Keratinocyte (primary cell): Measurements from ENCODE around the gene SH3BP1.

ENCODE experiments used
- CTCF ChIP-seq, 3 experiments: IDR thresholded peaks in 1 of 3; conservative IDR thresholded peaks in 1 of 3; optimal IDR thresholded peaks in 1 of 3; 2 replicates in 2 of 3; 3 replicates in 1 of 3; pipeline versions ENCODE3 to v1.5.1; 2011; ENCODE audit warnings: low read length in 3 of 3, mild to moderate bottlenecking in 3 of 3, moderate library complexity in 2 of 3, control low read depth in 1 of 3, inconsistent platforms in 1 of 3; ENCODE audit not compliant: insufficient read depth in 2 of 3; ENCODE audit errors: extremely low read depth in 1 of 3
- EZH2 ChIP-seq: IDR thresholded peaks from one replicate; pipeline ENCODE4 v1.6.1; 2012; ENCODE audit warnings: inconsistent platforms, mild to moderate bottlenecking, low read length, moderate library complexity

GRCh38 chr22:37601540-37602442, 37.7 kb upstream of the SH3BP1 start:
- TF ChIP-seq CTCF (optimal IDR thresholded peaks at IDR 0.05 in 1 of 3, IDR thresholded peaks at IDR 0.05 in 1 of 3, conservative IDR thresholded peaks at IDR 0.05 in 1 of 3; ENCODE audit: extremely low read depth in 1 of 3, insufficient read depth in 2 of 3, low read length in 3 of 3) (no peak), EZH2 (no peak)
